ENCODE data around the gene RUNX2.

DNA sequence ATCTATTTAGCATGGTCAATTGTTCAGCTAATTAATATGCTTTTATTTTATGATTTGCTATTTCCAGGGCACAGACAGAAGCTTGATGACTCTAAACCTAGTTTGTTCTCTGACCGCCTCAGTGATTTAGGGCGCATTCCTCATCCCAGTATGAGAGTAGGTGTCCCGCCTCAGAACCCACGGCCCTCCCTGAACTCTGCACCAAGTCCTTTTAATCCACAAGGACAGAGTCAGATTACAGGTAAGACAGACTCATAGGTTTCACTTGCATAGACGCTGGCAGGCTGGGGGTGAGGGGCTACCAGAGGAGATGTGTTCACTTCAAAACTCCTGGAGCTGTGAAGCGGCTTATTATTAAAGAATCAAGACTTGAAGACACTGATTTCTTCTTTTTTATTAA is 163.7 kb downstream of the RUNX2 start:
- TF ChIP-seq, protein P1, sequence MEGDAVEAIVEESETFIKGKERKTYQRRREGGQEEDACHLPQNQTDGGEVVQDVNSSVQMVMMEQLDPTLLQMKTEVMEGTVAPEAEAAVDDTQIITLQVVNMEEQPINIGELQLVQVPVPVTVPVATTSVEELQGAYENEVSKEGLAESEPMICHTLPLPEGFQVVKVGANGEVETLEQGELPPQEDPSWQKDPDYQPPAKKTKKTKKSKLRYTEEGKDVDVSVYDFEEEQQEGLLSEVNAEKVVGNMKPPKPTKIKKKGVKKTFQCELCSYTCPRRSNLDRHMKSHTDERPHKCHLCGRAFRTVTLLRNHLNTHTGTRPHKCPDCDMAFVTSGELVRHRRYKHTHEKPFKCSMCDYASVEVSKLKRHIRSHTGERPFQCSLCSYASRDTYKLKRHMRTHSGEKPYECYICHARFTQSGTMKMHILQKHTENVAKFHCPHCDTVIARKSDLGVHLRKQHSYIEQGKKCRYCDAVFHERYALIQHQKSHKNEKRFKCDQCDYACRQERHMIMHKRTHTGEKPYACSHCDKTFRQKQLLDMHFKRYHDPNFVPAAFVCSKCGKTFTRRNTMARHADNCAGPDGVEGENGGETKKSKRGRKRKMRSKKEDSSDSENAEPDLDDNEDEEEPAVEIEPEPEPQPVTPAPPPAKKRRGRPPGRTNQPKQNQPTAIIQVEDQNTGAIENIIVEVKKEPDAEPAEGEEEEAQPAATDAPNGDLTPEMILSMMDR (IDR thresholded peaks at IDR 0.05) = no peak
- no peak for TF ChIP-seq POLR2AphosphoS5 (IDR thresholded peaks at IDR 0.05)
- no peak for TF ChIP-seq POLR2A (IDR thresholded peaks at IDR 0.05)

Data from breast epithelium (tissue), 3 donors.